HCT116 (cell line): ENCODE results near the gene EBLN2. TPM values are rescaled to one million over a fixed set of nuclear protein-coding genes. Genes with fewer than 3 reads are reported as not detected.

Source experiments
- ATAC-seq: fragments of 200-7000 bp; cut with Tn5 transposase; 2 replicates; pipeline ENCODE4 v1.9.1; 2020; ENCODE audit warnings: mild to moderate bottlenecking, moderate library complexity
- BruUV-seq: library from RNA; stranded (reverse); fragments of 400-500 nt; replicated peaks from 2 replicates; lab custom pipeline; 2021; lab: Mats Ljungman, UMichigan
- CTCF ChIA-PET: fragments of 300-600 bp; sonication (Branson Sonifier 250); formaldehyde crosslinking; loops from one replicate; lab custom pipeline; 2021; ENCODE audit warnings: antibody characterized with exemption; lab: Charles Lee
- POLR2A ChIA-PET: fragments of 300-600, 350-600 bp; sonication (Branson Sonifier 250); formaldehyde crosslinking; loops from one replicate; lab custom pipeline; 2021; ENCODE audit warnings: antibody characterized with exemption; lab: Charles Lee
- RAD21 ChIA-PET, 2 experiments: fragments of 300-600 bp; sonication (Branson Sonifier 250); formaldehyde crosslinking; loops; one replicate each; lab custom pipeline; 2023; ENCODE audit warnings: low total read pairs in 2 of 2; ENCODE audit not compliant: uncharacterized antibody in 2 of 2, unreplicated experiment in 2 of 2, low non-redundant PET in 1 of 2; lab: Charles Lee
- DNase-seq: peaks from one replicate; pipeline ENCODE4 v3.0.0-alpha.2; 2010; ENCODE audit warnings: low read depth, low spot score
- H2AFZ ChIP-seq: fragments of 200-600 bp; shearing (Covaris generic), sonication (generic); 2 replicates; pipeline ENCODE4 v1.6.1; 2017; ENCODE audit warnings: low read depth, mixed run types, mixed read lengths, antibody characterized with exemption, low read length; ENCODE audit not compliant: poor library complexity, severe bottlenecking
- H3K27ac ChIP-seq: 2 replicates; pipeline ENCODE4 v1.5.1; 2012; ENCODE audit warnings: low read depth, low read length
- H3K27me3 ChIP-seq: fragments of 200-600 bp; sonication (generic); 2 replicates; pipeline ENCODE4 v1.6.1; 2016; ENCODE audit warnings: mixed run types, low read length, mixed read lengths; ENCODE audit not compliant: insufficient read depth
- H3K36me3 ChIP-seq, 2 experiments: fragments of 200-500 bp in 1 of 2; fragments of 200-600 bp in 1 of 2; sonication (Bioruptor generic) in 1 of 2; sonication (generic) in 1 of 2; 2 replicates each; pipeline versions ENCODE4 v1.5.1 to v1.6.1; 2014 to 2016; ENCODE audit warnings: low read length in 2 of 2, inconsistent platforms in 1 of 2, mixed read lengths in 1 of 2, mixed run types in 1 of 2; ENCODE audit not compliant: insufficient read depth in 2 of 2, control insufficient read depth in 1 of 2
- H3K4me1 ChIP-seq, 2 experiments: fragments of 200-600 bp in 1 of 2; sonication (generic) in 1 of 2; 2 replicates each; pipeline versions ENCODE4 v1.5.1 to v1.6.1; 2012 to 2017; ENCODE audit warnings: low read length in 2 of 2, inconsistent platforms in 1 of 2, mild to moderate bottlenecking in 1 of 2, mixed read lengths in 1 of 2, mixed run types in 1 of 2, moderate library complexity in 1 of 2; ENCODE audit not compliant: insufficient read depth in 2 of 2, control insufficient read depth in 1 of 2
- H3K4me2 ChIP-seq: fragments of 200-600 bp; sonication (generic); 2 replicates; pipeline ENCODE4 v1.6.1; 2017; ENCODE audit warnings: mixed run types, low read length, mixed read lengths
- H3K4me3 ChIP-seq, 2 experiments: fragments of 200-600 bp in 1 of 2; sonication (generic) in 1 of 2; replicated peaks in 1 of 2; 2 replicates each; pipeline ENCODE4 v1.5.1; 2011 to 2016; ENCODE audit warnings: low read length in 2 of 2, control low read depth in 1 of 2, low read depth in 1 of 2, mild to moderate bottlenecking in 1 of 2, mixed read lengths in 1 of 2, mixed run types in 1 of 2
- H3K79me2 ChIP-seq: fragments of 200-600 bp; sonication (generic); 2 replicates; pipeline ENCODE4 v1.6.1; 2017; ENCODE audit warnings: mild to moderate bottlenecking, mixed run types, low read length, moderate library complexity, mixed read lengths; ENCODE audit not compliant: insufficient read depth
- H3K9ac ChIP-seq: fragments of 200-600 bp; sonication (generic); 2 replicates; pipeline ENCODE4 v1.6.1; 2016; ENCODE audit warnings: low read length, mixed read lengths
- H3K9me2 ChIP-seq: fragments of 200-600 bp; sonication (generic), shearing (Covaris generic); 2 replicates; pipeline ENCODE4 v1.6.1; 2017; ENCODE audit warnings: mixed run types, mild to moderate bottlenecking, moderate library complexity; ENCODE audit not compliant: insufficient read depth
- H3K9me3 ChIP-seq, 2 experiments: fragments of 200-500 bp in 1 of 2; fragments of 200-600 bp in 1 of 2; sonication (Bioruptor generic) in 1 of 2; sonication (generic) in 1 of 2; 2 replicates each; pipeline ENCODE4 v1.6.1; 2014 to 2017; ENCODE audit warnings: low read length in 2 of 2, mixed read lengths in 2 of 2, inconsistent platforms in 1 of 2, low read depth in 1 of 2, mild to moderate bottlenecking in 1 of 2, mixed run types in 1 of 2, moderate library complexity in 1 of 2; ENCODE audit not compliant: control insufficient read depth in 1 of 2, insufficient read depth in 1 of 2
- H4K20me1 ChIP-seq: fragments of 200-600 bp; sonication (generic), shearing (Covaris generic); 2 replicates; pipeline ENCODE4 v1.6.1; 2017; ENCODE audit warnings: mixed run types, mild to moderate bottlenecking, moderate library complexity; ENCODE audit not compliant: insufficient read depth
- EZH2 ChIP-seq: fragments of 200-600 bp; sonication (generic); IDR thresholded peaks from 2 replicates; pipeline ENCODE4 v1.6.1; 2017; ENCODE audit warnings: antibody characterized with exemption, mixed run types
- SIN3A ChIP-seq: IDR thresholded peaks from 2 replicates; pipeline ENCODE4 v1.6.1; 2012; ENCODE audit warnings: low read depth
- SP1 ChIP-seq: IDR thresholded peaks from 2 replicates; pipeline ENCODE4 v1.6.1; 2012; ENCODE audit warnings: low read depth
- ZNF274 ChIP-seq: fragments of 200-500 bp; sonication (Bioruptor generic); IDR thresholded peaks from 2 replicates; pipeline ENCODE4 v1.6.1; 2014; ENCODE audit warnings: mild to moderate bottlenecking, low read depth, low read length, inconsistent platforms
- intact Hi-C: fragments of 100-400 bp; cut with micrococcal nuclease; formaldehyde crosslinking; loops from 2 replicates; pipeline ENCODE4 v1.10.0; 2022
- total RNA-seq: library from RNA; stranded (reverse); gene quantifications from one replicate; pipeline ENCODE4 v1.2.1, GENCODE V29; 2021; ENCODE audit not compliant: unreplicated experiment

The EBLN2 gene
- total RNA-seq, 1 experiment from 2014 or later, result 5.1 TPM

DNA sequence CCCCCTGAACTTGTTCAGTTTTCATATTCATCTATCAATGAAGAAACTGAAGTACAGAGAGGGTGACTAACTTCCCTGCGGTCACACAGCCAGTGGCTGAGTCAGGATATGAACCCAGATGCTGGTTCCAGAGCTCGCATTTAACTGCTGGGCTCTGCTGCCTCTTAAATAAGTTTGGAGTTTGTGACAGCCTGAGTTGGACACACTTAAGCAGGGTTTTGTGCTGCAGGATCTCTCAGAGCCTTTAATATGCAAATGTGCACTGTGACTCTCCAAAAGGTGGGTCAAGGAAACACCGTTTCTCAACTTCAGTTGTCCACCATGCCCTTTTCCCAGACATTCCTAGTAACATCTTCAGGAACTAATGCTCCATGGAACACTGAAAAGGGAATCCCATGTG is 45.8 kb downstream of the EBLN2 start:
- H3K9me2 ChIP-seq, result no peaks in the 10 kb centered on the region
- CTCF ChIA-PET, result no interaction called here
- H4K20me1 ChIP-seq, result no peaks in the 10 kb centered on the region
- RAD21 ChIA-PET, result no interaction called here
- no peak overlapping the region for H2AFZ ChIP-seq
- BruUV-seq, result no TSS peak
- DNase-seq (no peak), ATAC-seq (no peak)
- H3K79me2 ChIP-seq, result no peaks in the 10 kb centered on the region
- H3K9me3 ChIP-seq, result no peaks in the 10 kb centered on the region
- H3K4me3 ChIP-seq, result no peak overlapping the region
- no peak overlapping the region for H3K4me2 ChIP-seq
- H3K27me3 ChIP-seq, result no peaks in the 10 kb centered on the region
- H3K36me3 ChIP-seq, result no peaks in the 10 kb centered on the region
- TF ChIP-seq SIN3A, result no peak
- no peak for TF ChIP-seq ZNF274
- TF ChIP-seq EZH2, result no peak
- POLR2A ChIA-PET, result no interaction called here
- H3K4me1 ChIP-seq, result no peaks in the 10 kb centered on the region
- H3K9ac ChIP-seq, result no peak overlapping the region
- H3K27ac ChIP-seq, result no peak overlapping the region
- intact Hi-C loops, result no loop called here

DNA sequence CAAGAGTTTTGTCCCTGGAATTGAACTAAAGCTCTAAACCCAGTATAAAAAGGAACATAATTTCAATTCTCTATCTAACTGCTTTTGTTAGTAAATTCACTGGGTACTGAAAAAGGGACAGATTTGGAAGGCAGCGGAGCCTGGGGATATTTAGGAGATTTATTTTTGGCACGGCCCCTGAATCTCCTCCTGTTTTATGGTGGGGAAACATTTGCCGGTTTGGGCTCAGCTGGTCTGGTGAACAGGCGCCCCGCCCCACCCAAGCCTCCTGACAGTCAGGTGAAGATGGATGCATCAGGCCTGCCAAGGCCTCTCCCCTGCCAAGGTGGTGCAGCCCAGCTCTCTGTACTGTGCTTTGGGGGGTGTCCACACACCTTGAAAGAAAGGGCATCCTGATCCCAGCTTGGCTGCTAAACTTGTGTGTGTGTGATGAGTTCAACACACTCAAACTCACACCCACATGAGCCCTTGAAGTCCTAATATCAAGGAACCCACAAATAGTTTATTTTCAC is 46.3 kb downstream of the EBLN2 start:
- RAD21 ChIA-PET, result no interaction called here
- intact Hi-C loops, result no loop called here
- TF ChIP-seq SP1, result no peak
- Histone ChIP-seq H3K36me3 (no peaks in the 10 kb centered on the region), H2AFZ (no peak overlapping the region), H3K4me2 (no peak overlapping the region), H3K4me1 (no peaks in the 10 kb centered on the region), H3K4me3 (no peak overlapping the region), H4K20me1 (no peaks in the 10 kb centered on the region), H3K9me3 (no peaks in the 10 kb centered on the region), H3K27ac (no peak overlapping the region), H3K27me3 (no peaks in the 10 kb centered on the region), H3K9ac (no peak overlapping the region), H3K79me2 (no peaks in the 10 kb centered on the region), H3K9me2 (no peaks in the 10 kb centered on the region)
- ATAC-seq (no peak), DNase-seq (no peak)
- CTCF ChIA-PET, result no interaction called here
- no TSS peak for BruUV-seq
- POLR2A ChIA-PET, result no interaction called here
